A549 (cell line): ENCODE data around the gene GOLGA6C. TPM values are rescaled to one million over a fixed set of nuclear protein-coding genes. Genes with fewer than 3 reads are reported as not detected.

Experiments
- ATAC-seq, 2 experiments: fragments of 200-7000 bp in 1 of 2; fragments of >200 bp in 1 of 2; cut with Nextera tagmentation in 1 of 2; cut with Tn5 transposase in 1 of 2; 3 replicates each; pipeline versions ENCODE4 v1.8.0 to v1.9.1; 2018 to 2020; ENCODE audit warnings: mild to moderate bottlenecking in 1 of 2, moderate library complexity in 1 of 2
- CTCF ChIA-PET: fragments of 300-600 bp; sonication (Branson Sonifier 250); formaldehyde crosslinking; extraction: SDS; loops from one replicate; lab custom pipeline; 2021; ENCODE audit warnings: antibody characterized with exemption, inconsistent platforms; lab: Yijun Ruan, JAX
- POLR2A ChIA-PET: fragments of 350-600 bp; formaldehyde crosslinking; extraction: SDS; loops from one replicate; lab custom pipeline; 2021; ENCODE audit warnings: antibody characterized with exemption, inconsistent platforms; lab: Yijun Ruan, JAX
- DNase-seq, 2 experiments: peaks; one replicate each; pipeline versions ENCODE4 v3.0.0 to v3.0.0-alpha.2; 2011 to 2016; ENCODE audit warnings: low read depth in 1 of 2, low spot score in 1 of 2
- FAIRE-seq: peaks from 2 replicates; lab custom pipeline; 2011; peaks lifted over from hg19 to GRCh38; lab: Jason Lieb, UNC
- H3K27ac ChIP-seq, 2 experiments: fragments of >200 bp; sonication (Bioruptor Twin); formaldehyde crosslinking; 3 replicates each; pipeline ENCODE4 v1.5.1; 2016 to 2017
- H3K4me1 ChIP-seq: fragments of >200 bp; sonication (Bioruptor Twin); formaldehyde crosslinking; 3 replicates; pipeline ENCODE4 v1.6.1; 2016
- H3K4me2 ChIP-seq: fragments of >200 bp; sonication (Bioruptor Twin); formaldehyde crosslinking; 3 replicates; pipeline ENCODE4 v1.6.1; 2016
- H3K4me3 ChIP-seq: fragments of >200 bp; sonication (Bioruptor Twin); formaldehyde crosslinking; 3 replicates; pipeline ENCODE4 v1.5.1; 2016
- H3K9me3 ChIP-seq: fragments of >200 bp; sonication (Bioruptor Twin); formaldehyde crosslinking; 3 replicates; pipeline ENCODE4 v1.6.1; 2016
- BCL3 ChIP-seq: fragments of >200 bp; sonication (Bioruptor Twin); formaldehyde crosslinking; IDR thresholded peaks from 3 replicates; pipeline ENCODE4 v1.6.1; 2016
- EHF ChIP-seq: fragments of 250-450 bp; sonication (Bioruptor Pico); IDR thresholded peaks from 2 replicates; pipeline ENCODE4 v1.5.0; 2020; ENCODE audit warnings: mild to moderate bottlenecking
- EP300 ChIP-seq, 2 experiments: fragments of >200 bp; sonication (Bioruptor Twin); formaldehyde crosslinking; IDR thresholded peaks; 2 replicates in 1 of 2; 3 replicates in 1 of 2; pipeline ENCODE4 v1.6.1; 2016 to 2017
- ESRRA ChIP-seq: fragments of 150-350 bp; IDR thresholded peaks from 2 replicates; pipeline ENCODE4 v1.6.1; 2014; ENCODE audit warnings: mild to moderate bottlenecking, low read length, borderline replicate concordance
- FOSL2 ChIP-seq, 2 experiments: fragments of 450-650 bp in 1 of 2; fragments of >200 bp in 1 of 2; sonication (Bioruptor Twin) in 1 of 2; formaldehyde crosslinking; IDR thresholded peaks; 2 replicates each; pipeline versions ENCODE4 v1.5.0 to v1.6.1; 2016 to 2020; ENCODE audit warnings: mild to moderate bottlenecking in 1 of 2, moderate library complexity in 1 of 2
- FOXS1 ChIP-seq: fragments of 250-450 bp; sonication (Bioruptor Pico); IDR thresholded peaks from 2 replicates; pipeline ENCODE4 v1.5.0; 2020; ENCODE audit warnings: mild to moderate bottlenecking, moderate library complexity
- HDAC2 ChIP-seq: fragments of 200-600 bp; sonication (generic); IDR thresholded peaks from 2 replicates; pipeline ENCODE4 v1.6.1; 2016
- HOXB5 ChIP-seq: fragments of 250-450 bp; sonication (Bioruptor Pico); IDR thresholded peaks from 2 replicates; pipeline ENCODE4 v1.5.0; 2020; ENCODE audit warnings: mild to moderate bottlenecking, moderate library complexity
- KDM1A ChIP-seq: fragments of 200-600 bp; sonication (generic); IDR thresholded peaks from 2 replicates; pipeline ENCODE4 v1.6.1; 2016; ENCODE audit warnings: low read depth, mild to moderate bottlenecking
- MAX ChIP-seq: IDR thresholded peaks from 2 replicates; pipeline ENCODE4 v1.6.1; 2012
- PBX3 ChIP-seq: IDR thresholded peaks from 2 replicates; pipeline ENCODE4 v1.6.1; 2012
- PHF8 ChIP-seq: fragments of 200-600 bp; sonication (generic); IDR thresholded peaks from 2 replicates; pipeline ENCODE4 v1.6.1; 2016; ENCODE audit warnings: low read depth, mild to moderate bottlenecking, antibody characterized with exemption, moderate library complexity, borderline replicate concordance
- SREBF2 ChIP-seq: fragments of 450-650 bp; IDR thresholded peaks from 2 replicates; pipeline ENCODE4 v1.6.1; 2014; ENCODE audit warnings: mild to moderate bottlenecking, moderate library complexity
- USF2 ChIP-seq: fragments of 450-650 bp; IDR thresholded peaks from 2 replicates; pipeline ENCODE4 v1.6.1; 2014; ENCODE audit warnings: antibody characterized with exemption
- ZFP36 ChIP-seq: fragments of 450-650 bp; IDR thresholded peaks from 2 replicates; pipeline ENCODE4 v1.6.1; 2014; ENCODE audit warnings: borderline replicate concordance; ENCODE audit not compliant: partially characterized antibody
- WGBS: methylation state at CpG from one replicate; pipeline ENCODE4 v1.1.6; 2017; ENCODE audit errors: missing lambda C conversion rate; 5-methylcytosine and 5-hydroxymethylcytosine counted together
- polyA plus RNA-seq, 4 experiments: library from polyadenylated mRNA; depleted of rRNA in 3 of 4; stranded (reverse); fragments of >200 nt; fragmentation: RNase III in 1 of 4; extraction: RNeasy Plus Mini Kit Qiagen cat#74134 plus additional on column Dnase treatment in 1 of 4; gene quantifications; 2 replicates in 3 of 4; 3 replicates in 1 of 4; pipeline ENCODE4 v1.2.3, GENCODE V29; 2011 to 2017

GOLGA6C gene
- polyA plus RNA-seq, 2 of the 4 experiments (the other 2 are of a cell fraction), result not detected

- H3K9me3 ChIP-seq, result no peaks in the 10 kb centered on the region
- no peak overlapping the region for H3K4me2 ChIP-seq
- H3K4me1 ChIP-seq, result 0 out of 3 replicates have a peak, but pooled peaks cover 4% of the 10 kb centered on the region
- H3K4me3 ChIP-seq, result no peak overlapping the region
- no peak for DNase-seq
- no peak for FAIRE-seq
- WGBS, result 43% methylated on average over 10 of the region's 10 CpGs
- H3K27ac ChIP-seq, result no peak overlapping the region
- CTCF ChIA-PET, result no interaction called here
- no peak for ATAC-seq
- POLR2A ChIA-PET, result no interaction called here
- TF ChIP-seq EHF (CRISPR knock-in tag), result no peak
- TF ChIP-seq ZFP36, result no peak
- TF ChIP-seq PBX3, result no peak
- no peak for TF ChIP-seq MAX
- TF ChIP-seq, all 56 proteins: peak for 0
Measured at GRCh38 chr15:75235051-75235673, 23.0 kb upstream of the GOLGA6C start.

GRCh38 chr15:75235760-75236729 is 22.1 kb upstream of the GOLGA6C start:
- whole genome bisulfite sequencing, result 61% methylated on average over 11 of the region's 11 CpGs
- Histone ChIP-seq H3K27ac (no peak overlapping the region), H3K4me3 (no peak overlapping the region), H3K4me1 (no peaks in the 10 kb centered on the region), H3K9me3 (no peaks in the 10 kb centered on the region), H3K4me2 (no peak overlapping the region)
- FAIRE-seq (no peak), DNase-seq (no peak), ATAC-seq (no peak)
- POLR2A ChIA-PET, result no interaction called here
- TF ChIP-seq PHF8 (no peak), HOXB5 (no peak), BCL3 (no peak), HDAC2 (no peak)
- CTCF ChIA-PET, result interaction anchor here (0.7 kb wide), 1 partner anchor 178 kb away, joined by 3 read pairs; no protein-coding TSS in a partner anchor

- Histone ChIP-seq H3K4me3 (no peak overlapping the region), H3K27ac (no peak overlapping the region), H3K9me3 (no peaks in the 10 kb centered on the region), H3K4me2 (no peak overlapping the region), H3K4me1 (no peaks in the 10 kb centered on the region)
- ATAC-seq (no peak), DNase-seq (no peak), FAIRE-seq (no peak)
- no peak for TF ChIP-seq SREBF2
- TF ChIP-seq ESRRA, result no peak
- TF ChIP-seq EP300 (IDR thresholded peaks at IDR 0.05), result no peak
- no peak for TF ChIP-seq USF2
- no peak for TF ChIP-seq FOSL2 (IDR thresholded peaks at IDR 0.05)
- no peak for TF ChIP-seq FOSL2 (CRISPR knock-in tag; IDR thresholded peaks at IDR 0.05)
- no peak for TF ChIP-seq KDM1A
- no peak for TF ChIP-seq FOXS1 (CRISPR knock-in tag)
- TF ChIP-seq MAX, result no peak
- POLR2A ChIA-PET, result no interaction called here
- CTCF ChIA-PET, result interaction anchor here (1.0 kb wide), 1 partner anchor 70 kb away, joined by 4 read pairs; no protein-coding TSS in a partner anchor
- WGBS, result 72% methylated on average over 11 of the region's 11 CpGs
Measured at GRCh38 chr15:75237316-75237982, 20.7 kb upstream of the GOLGA6C start.
